HG02610 (cell line): ENCODE data around the gene OGG1.
A peak's percentile ranks its signal among the peaks of the same experiment; 100 is the strongest.

Experiments used
- ATAC-seq: cut with Tn5 transposase; IDR thresholded peaks from one replicate; pipeline ENCODE4 v1.9.1; 2021; ENCODE audit warnings: mild to moderate bottlenecking, moderate library complexity; ENCODE audit not compliant: unreplicated experiment

The OGG1 gene

GRCh38 chr3:9727041-9727595 is 22.6 kb upstream of the OGG1 start:
- no peak for ATAC-seq

GRCh38 chr3:9727743-9728142 is 22.0 kb upstream of the OGG1 start:
- ATAC-seq = no peak

- no peak for ATAC-seq
Measured at GRCh38 chr3:9729419-9729818, 20.3 kb upstream of the OGG1 start.

GRCh38 chr3:9730657-9731205 is 19.0 kb upstream of the OGG1 start:
- ATAC-seq = peak; percentile 39

GRCh38 chr3:9731206-9732079 is 18.3 kb upstream of the OGG1 start, which contains the start of gene BRPF1:
Gene BRPF1, plus strand, starts transcription at chr3:9731735. Its CDS starts 2,406 bp downstream, at chr3:9734141.
- ATAC-seq = peak; percentile 96

- no peak for ATAC-seq
Measured at GRCh38 chr3:9732080-9732739, 17.5 kb upstream of the OGG1 start.

GRCh38 chr3:9732740-9733115 is 17.0 kb upstream of the OGG1 start:
- no peak for ATAC-seq

GRCh38 chr3:9736831-9737230 is 12.9 kb upstream of the OGG1 start:
- ATAC-seq = no peak

GRCh38 chr3:9739181-9739580 is 10.6 kb upstream of the OGG1 start:
- ATAC-seq = no peak

- ATAC-seq = no peak
Measured at GRCh38 chr3:9742560-9742959, 7.2 kb upstream of the OGG1 start.

- ATAC-seq = no peak
Measured at GRCh38 chr3:9743548-9743947, 6.2 kb upstream of the OGG1 start.

GRCh38 chr3:9744162-9744561 is 5.6 kb upstream of the OGG1 start:
- ATAC-seq = no peak

- ATAC-seq = no peak
Measured at GRCh38 chr3:9745521-9745920, 4.2 kb upstream of the OGG1 start.

GRCh38 chr3:9746330-9746729 is 3.4 kb upstream of the OGG1 start:
- ATAC-seq = no peak

GRCh38 chr3:9747267-9747666 is 2.5 kb upstream of the OGG1 start:
- ATAC-seq = no peak

GRCh38 chr3:9748031-9748430 is 1.7 kb upstream of the OGG1 start:
- ATAC-seq = no peak

GRCh38 chr3:9749296-9749644 is 482 bp upstream of the OGG1 start:
- no peak for ATAC-seq

- no peak for ATAC-seq
Measured at GRCh38 chr3:9750556-9751411, 1.0 kb downstream of the OGG1 start.

- no peak for ATAC-seq
Measured at GRCh38 chr3:9754678-9755077, 4.9 kb downstream of the OGG1 start.

- no peak for ATAC-seq
Measured at GRCh38 chr3:9757427-9757826, 7.7 kb downstream of the OGG1 start.
